Astrocyte (in vitro differentiated cells and primary cell): ENCODE measurements around the gene CBY3.

Source experiments
- CTCF ChIP-seq: IDR thresholded peaks from 2 replicates; pipeline ENCODE4 v1.5.1; 2011; ENCODE audit warnings: low read depth, mild to moderate bottlenecking, inconsistent platforms, low read length, moderate library complexity; ENCODE audit not compliant: insufficient read depth
- EZH2 ChIP-seq: IDR thresholded peaks from 2 replicates; pipeline ENCODE4 v1.6.1; 2012; ENCODE audit warnings: mild to moderate bottlenecking, low read length, inconsistent platforms; ENCODE audit not compliant: insufficient read depth

GRCh38 chr5:179699616-179700237, 18.9 kb upstream of the CBY3 start:
- TF ChIP-seq CTCF (no peak), EZH2 (no peak)
